Activated T-helper 17 cell treated with anti-CD3 and anti-CD28 coated beads, Interleukin-2, amount 50 U/mL, for 72 hours (primary cell): ENCODE results near the gene FDPS. TPM values are rescaled to one million over a fixed set of nuclear protein-coding genes. Genes with fewer than 3 reads are reported as not detected.

ENCODE experiments used
- ATAC-seq: fragments of 150-1000 bp; cut with Tn5 transposase; replicated peaks from 2 replicates; pipeline ENCODE4 v1.10.0; 2021; ENCODE audit warnings: mild to moderate bottlenecking, moderate library complexity
- H3K27ac Mint-ChIP-seq: one replicate; pipeline ENCODE4 v1.8.0; 2022; ENCODE audit warnings: mixed read lengths
- H3K27me3 Mint-ChIP-seq: one replicate; pipeline ENCODE4 v1.8.0; 2022; ENCODE audit warnings: mixed read lengths
- H3K36me3 Mint-ChIP-seq: one replicate; pipeline ENCODE4 v1.8.0; 2022; ENCODE audit warnings: low read depth, mild to moderate bottlenecking, mixed read lengths
- H3K4me1 Mint-ChIP-seq: one replicate; pipeline ENCODE4 v1.8.0; 2022; ENCODE audit warnings: mixed read lengths
- H3K4me3 Mint-ChIP-seq: one replicate; pipeline ENCODE4 v1.8.0; 2022; ENCODE audit warnings: mild to moderate bottlenecking, mixed read lengths
- H3K9me3 Mint-ChIP-seq: one replicate; pipeline ENCODE4 v1.8.0; 2022; ENCODE audit warnings: mixed read lengths
- total RNA-seq, 2 donors: library from RNA; stranded (reverse); gene quantifications; one replicate each; pipeline ENCODE4 v1.2.3, GENCODE V29; 2022

Gene FDPS
- total RNA-seq, 2 donors from 2014 or later, result 319 to 371 TPM

GRCh38 chr1:155329980-155330598 is 21.4 kb downstream of the FDPS start:
- Mint-ChIP-seq H3K4me3 (no peak overlapping the region), H3K27me3 (no peaks in the 10 kb centered on the region), H3K27ac (no peak overlapping the region), H3K36me3 (peaks cover 61% of the 10 kb centered on the region), H3K4me1 (peaks cover 12% of the 10 kb centered on the region), H3K9me3 (no peaks in the 10 kb centered on the region)
- ATAC-seq, result peak; percentile 32

- Mint-ChIP-seq H3K27ac (no peak overlapping the region), H3K27me3 (no peaks in the 10 kb centered on the region), H3K4me3 (no peak overlapping the region), H3K36me3 (peaks cover 81% of the 10 kb centered on the region), H3K9me3 (no peaks in the 10 kb centered on the region), H3K4me1 (peaks cover 5% of the 10 kb centered on the region)
- no peak for ATAC-seq
These were observed 26.3 kb downstream of the FDPS start for GRCh38 chr1:155334962-155335361.

GRCh38 chr1:155339515-155340097 is 30.9 kb downstream of the FDPS start:
- Mint-ChIP-seq H3K36me3 (peaks cover 95% of the 10 kb centered on the region), H3K27ac (no peak overlapping the region)
- ATAC-seq, result no peak

GRCh38 chr1:155342842-155343241 is 34.2 kb downstream of the FDPS start:
- Mint-ChIP-seq H3K36me3 (peaks cover 100% of the 10 kb centered on the region), H3K27me3 (no peaks in the 10 kb centered on the region), H3K9me3 (no peaks in the 10 kb centered on the region), H3K27ac (no peak overlapping the region), H3K4me1 (no peaks in the 10 kb centered on the region), H3K4me3 (no peak overlapping the region)
- ATAC-seq, result no peak

More at GRCh38 chr1:155339515-155340097, 30.9 kb downstream of the FDPS start:
- no peaks in the 10 kb centered on the region for H3K4me1 Mint-ChIP-seq
- no peaks in the 10 kb centered on the region for H3K9me3 Mint-ChIP-seq
- no peaks in the 10 kb centered on the region for H3K27me3 Mint-ChIP-seq
- H3K4me3 Mint-ChIP-seq, result no peak overlapping the region

GRCh38 chr1:155352631-155353030 is 44.0 kb downstream of the FDPS start:
- Mint-ChIP-seq H3K27ac (no peak overlapping the region), H3K4me1 (no peaks in the 10 kb centered on the region), H3K36me3 (peaks cover 98% of the 10 kb centered on the region), H3K27me3 (no peaks in the 10 kb centered on the region), H3K9me3 (no peaks in the 10 kb centered on the region), H3K4me3 (no peak overlapping the region)
- no peak for ATAC-seq

- Mint-ChIP-seq H3K9me3 (no peaks in the 10 kb centered on the region), H3K4me1 (no peaks in the 10 kb centered on the region), H3K36me3 (peaks cover 72% of the 10 kb centered on the region), H3K27ac (no peak overlapping the region), H3K27me3 (no peaks in the 10 kb centered on the region), H3K4me3 (no peak overlapping the region)
- no peak for ATAC-seq
These were observed 51.4 kb downstream of the FDPS start for GRCh38 chr1:155360051-155360450.

Other genes with a start within 250 kb of the FDPS start
- gene EFNA4, start 245.1 kb upstream of the FDPS start, total RNA-seq, result 1 to 10 TPM; 4.6 to 7.0 TPM
- gene EFNA3, start 230.0 kb upstream of the FDPS start, total RNA-seq, result 10 to 100 TPM in 1 of 2 donors, 1 to 10 TPM in 1; 4.1 to 10.8 TPM
- under 1 TPM in 1 of 2 donors, not detected in 1; 0.48 TPM for gene EFNA1, start 181.0 kb upstream of the FDPS start, total RNA-seq
- 10 to 100 TPM; 42.8 to 47.3 TPM for gene SLC50A1, start 173.0 kb upstream of the FDPS start, total RNA-seq
- gene DPM3, start 168.3 kb upstream of the FDPS start, total RNA-seq, result 10 to 100 TPM; 29.4 to 40.6 TPM
- gene KRTCAP2, start 135.6 kb upstream of the FDPS start, total RNA-seq, result 100 to 1,000 TPM; 108 to 166 TPM
- gene TRIM46, start 135.0 kb upstream of the FDPS start, total RNA-seq, result 10 to 100 TPM; 10.6 to 16.6 TPM
- gene THBS3, start 101.0 kb upstream of the FDPS start, total RNA-seq, result 10 to 100 TPM; 11.8 to 26.8 TPM
- gene MTX1, start 100.2 kb upstream of the FDPS start, total RNA-seq, result 10 to 100 TPM; 31.3 to 59.9 TPM
- 10 to 100 TPM; 20.7 to 32.1 TPM for gene ENTREP3, start 53.4 kb upstream of the FDPS start, total RNA-seq
- gene SCAMP3, start 46.5 kb upstream of the FDPS start, total RNA-seq, result 100 to 1,000 TPM in 1 of 2 donors, 10 to 100 TPM in 1; 84.0 to 123 TPM
- gene CLK2, start 35.4 kb upstream of the FDPS start, total RNA-seq, result 100 to 1,000 TPM in 1 of 2 donors, 10 to 100 TPM in 1; 87.7 to 131 TPM
- gene HCN3, start 31.4 kb upstream of the FDPS start, total RNA-seq, result 1 to 10 TPM; 4.1 to 6.0 TPM
- gene PKLR, start 7.4 kb upstream of the FDPS start, total RNA-seq, result not detected
- gene RUSC1, start 12.0 kb downstream of the FDPS start, total RNA-seq, result 10 to 100 TPM; 22.3 to 30.0 TPM